SK-N-SH treated with all-trans-retinoic acid at 6 μM for 48 hours (cell line): ENCODE results near the gene YJEFN3.

ENCODE experiments used
- ARNTL ChIP-seq: fragments of 450-650 bp; formaldehyde crosslinking; IDR thresholded peaks from 2 replicates; pipeline ENCODE4 v1.5.0; 2020; ENCODE audit warnings: low read depth, mild to moderate bottlenecking, moderate library complexity, borderline replicate concordance
- CREB5 ChIP-seq: fragments of 250-450 bp; sonication (Bioruptor Pico); IDR thresholded peaks from 2 replicates; pipeline ENCODE4 v1.5.1; 2020; ENCODE audit warnings: low read depth, mild to moderate bottlenecking, moderate library complexity
- ISL1 ChIP-seq: fragments of 250-450 bp; sonication (Bioruptor Pico); IDR thresholded peaks from 2 replicates; pipeline ENCODE4 v2.1.2; 2022; ENCODE audit warnings: mild to moderate bottlenecking, moderate library complexity
- RARB ChIP-seq: fragments of 250-450 bp; sonication (Bioruptor Pico); IDR thresholded peaks from 2 replicates; pipeline ENCODE4 v1.8.0; 2021; ENCODE audit warnings: mild to moderate bottlenecking, moderate library complexity
- SNAI2 ChIP-seq: fragments of 250-450 bp; sonication (Bioruptor Pico); IDR thresholded peaks from 2 replicates; pipeline ENCODE4 v1.5.0; 2020; ENCODE audit warnings: mild to moderate bottlenecking, moderate library complexity
- ZC3H10 ChIP-seq: fragments of 250-450 bp; sonication (Bioruptor Pico); IDR thresholded peaks from 2 replicates; pipeline ENCODE4 v1.5.1; 2021; ENCODE audit warnings: mild to moderate bottlenecking, moderate library complexity
- ZFP3 ChIP-seq: fragments of 250-450 bp; sonication (Bioruptor Pico); IDR thresholded peaks from 2 replicates; pipeline ENCODE4 v1.5.0; 2020; ENCODE audit warnings: mild to moderate bottlenecking, moderate library complexity
- ZFP30 ChIP-seq: fragments of 450-650 bp; formaldehyde crosslinking; IDR thresholded peaks from 2 replicates; pipeline ENCODE4 v1.5.0; 2022; ENCODE audit warnings: mild to moderate bottlenecking, moderate library complexity
- ZNF565 ChIP-seq: fragments of 450-650 bp; formaldehyde crosslinking; conservative IDR thresholded peaks from 2 replicates; pipeline ENCODE4 v1.5.0; 2020; ENCODE audit warnings: low read depth, mild to moderate bottlenecking, moderate library complexity

- TF ChIP-seq SNAI2 (CRISPR knock-in tag) (no peak), ARNTL (CRISPR knock-in tag) (no peak), ZFP30 (no peak), ZNF565 (CRISPR knock-in tag) (no peak), RARB (no peak), CREB5 (CRISPR knock-in tag) (no peak), ISL1 (CRISPR knock-in tag) (no peak), ZC3H10 (CRISPR knock-in tag) (no peak), ZFP3 (CRISPR knock-in tag) (no peak)
These were observed 10.1 kb downstream of the YJEFN3 start for GRCh38 chr19:19538785-19539166.
